Measurements from ENCODE around the gene KCNT1.

- TF ChIP-seq CTCF (IDR thresholded peaks at IDR 0.05; ENCODE audit: poor library complexity) (no peak), EZH2phosphoT487 (IDR thresholded peaks at IDR 0.05; ENCODE audit: low read depth, severe bottlenecking, unreplicated experiment) (no peak), EZH2 (IDR thresholded peaks at IDR 0.05; ENCODE audit: borderline replicate concordance) (no peak)
Measured at GRCh38 chr9:135674977-135675376, 27.0 kb upstream of the KCNT1 start.

Data from hepatocyte (in vitro differentiated cells).